ENCODE measurements around the gene PITPNC1. TPM values are rescaled to one million over a fixed set of nuclear protein-coding genes. Genes with fewer than 3 reads are reported as not detected.

PITPNC1 gene
- total and polyA plus RNA-seq, 4 donors, result 8.0 to 21.1 (median 15.2) TPM

DNA sequence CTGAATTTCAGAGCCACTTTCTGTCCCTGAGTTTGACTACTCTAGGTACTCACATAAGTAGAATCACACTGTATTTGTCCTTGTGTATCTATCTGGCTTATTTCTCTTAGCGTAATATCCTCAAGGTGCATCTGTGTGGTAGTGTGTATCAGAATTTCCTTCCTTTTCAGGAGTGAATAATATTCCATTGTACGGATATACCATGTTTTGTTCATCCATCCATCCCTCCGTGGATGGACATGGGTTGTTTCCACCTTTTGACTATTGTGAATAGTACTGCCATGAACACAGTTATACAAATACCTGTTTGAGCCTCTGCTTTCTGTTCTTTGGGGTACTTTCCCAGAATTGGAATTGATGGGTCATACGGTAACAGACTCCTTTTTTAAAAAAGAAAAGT lies 111.7 kb downstream of the PITPNC1 start:
- 97 to 98% methylated on average over 4 of the region's 4 CpGs for WGBS, 2 donors
- H3K9me3 ChIP-seq (ENCODE audit: control insufficient read depth in 4 of 4, insufficient read depth in 3 of 4, low read length in 3 of 4), result no peaks in the 10 kb centered on the region
- ATAC-seq (ENCODE audit: insufficient read depth, low FRiP score) (no peak), DNase-seq (no peak)
- TF ChIP-seq CTCF (IDR thresholded peaks at IDR 0.05; ENCODE audit: control extremely low read depth, extremely low read depth), result no peak
- H3K4me3 ChIP-seq, result no peak overlapping the region
- no peak overlapping the region for H3K9ac ChIP-seq (ENCODE audit: insufficient read depth in 1 of 2, low read length in 2 of 2)
- peaks cover 0 to 5% (median 0%) of the 10 kb centered on the region in 3 donors for H3K27me3 ChIP-seq (ENCODE audit: control insufficient read depth in 3 of 3, insufficient read depth in 3 of 3, low read length in 2 of 3)
- H3K4me1 ChIP-seq (ENCODE audit: control insufficient read depth in 5 of 5, insufficient read depth in 5 of 5, low read length in 5 of 5), result peaks cover 0 to 12% (median 0%) of the 10 kb centered on the region in 5 donors
- H3K36me3 ChIP-seq (ENCODE audit: control insufficient read depth in 4 of 4, insufficient read depth in 4 of 4, low read length in 4 of 4), result no peaks in the 10 kb centered on the region
- H3K27ac ChIP-seq (ENCODE audit: low read depth in 1 of 2, low read length in 1 of 2), result no peak overlapping the region

DNA sequence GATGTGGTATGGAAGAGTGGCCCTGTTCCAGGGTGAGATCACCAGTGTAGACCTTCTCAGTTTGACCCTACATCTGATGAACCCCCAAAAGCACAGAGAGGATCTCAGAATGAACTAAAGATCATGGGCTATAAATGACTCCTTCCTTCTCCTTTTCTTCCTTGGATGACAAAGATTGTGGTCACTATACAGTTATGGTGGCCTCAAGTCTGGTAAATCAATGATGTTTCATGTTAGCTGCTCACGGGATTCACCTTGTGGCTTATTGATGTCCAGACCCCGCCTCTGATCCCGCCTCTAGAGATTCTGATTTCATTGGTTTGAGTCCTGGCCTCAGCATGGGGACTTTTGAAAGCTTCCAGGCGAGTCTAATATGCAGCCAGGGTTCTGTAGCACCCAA lies 112.2 kb downstream of the PITPNC1 start:
- no peak overlapping the region for H3K27ac ChIP-seq (ENCODE audit: low read depth in 1 of 2, low read length in 1 of 2)
- 92 to 95% methylated on average over 4 of the region's 4 CpGs for WGBS, 2 donors

GRCh38 chr17:67490471-67490870 lies 113.4 kb downstream of the PITPNC1 start:
- H3K9ac ChIP-seq (ENCODE audit: insufficient read depth in 1 of 2, low read length in 2 of 2), result no peak overlapping the region
- no peak overlapping the region for H3K4me3 ChIP-seq
- H3K27me3 ChIP-seq (ENCODE audit: control insufficient read depth in 3 of 3, insufficient read depth in 3 of 3, low read length in 2 of 3), result peaks cover 0 to 5% (median 0%) of the 10 kb centered on the region in 3 donors
- DNase-seq, result no peak
- TF ChIP-seq CTCF (IDR thresholded peaks at IDR 0.05; ENCODE audit: control extremely low read depth, extremely low read depth), result no peak
- H3K4me1 ChIP-seq (ENCODE audit: control insufficient read depth in 5 of 5, insufficient read depth in 5 of 5, low read length in 5 of 5), result peaks cover 0 to 12% (median 0%) of the 10 kb centered on the region in 5 donors
- no peaks in the 10 kb centered on the region for H3K36me3 ChIP-seq (ENCODE audit: control insufficient read depth in 4 of 4, insufficient read depth in 4 of 4, low read length in 4 of 4)
- H3K27ac ChIP-seq (ENCODE audit: low read depth in 1 of 2, low read length in 1 of 2), result peak overlapping the region in 1 of 2 donors; percentile 86
- no peak for ATAC-seq (ENCODE audit: insufficient read depth, low FRiP score)
- WGBS, 2 donors, result 65 to 77% methylated on average over 10 of the region's 10 CpGs
- H3K9me3 ChIP-seq (ENCODE audit: control insufficient read depth in 4 of 4, insufficient read depth in 3 of 4, low read length in 3 of 4), result no peaks in the 10 kb centered on the region

More for the DNA sequence above, 112.2 kb downstream of the PITPNC1 start:
- peaks cover 0 to 5% (median 0%) of the 10 kb centered on the region in 3 donors for H3K27me3 ChIP-seq (ENCODE audit: control insufficient read depth in 3 of 3, insufficient read depth in 3 of 3, low read length in 2 of 3)
- no peaks in the 10 kb centered on the region for H3K36me3 ChIP-seq (ENCODE audit: control insufficient read depth in 4 of 4, insufficient read depth in 4 of 4, low read length in 4 of 4)
- no peak for ATAC-seq (ENCODE audit: insufficient read depth, low FRiP score)
- no peak overlapping the region for H3K4me3 ChIP-seq
- DNase-seq, result no peak
- no peak for TF ChIP-seq CTCF (IDR thresholded peaks at IDR 0.05; ENCODE audit: control extremely low read depth, extremely low read depth)
- H3K4me1 ChIP-seq (ENCODE audit: control insufficient read depth in 5 of 5, insufficient read depth in 5 of 5, low read length in 5 of 5), result peaks cover 0 to 12% (median 0%) of the 10 kb centered on the region in 5 donors
- H3K9ac ChIP-seq (ENCODE audit: insufficient read depth in 1 of 2, low read length in 2 of 2), result no peak overlapping the region
- H3K9me3 ChIP-seq (ENCODE audit: control insufficient read depth in 4 of 4, insufficient read depth in 3 of 4, low read length in 3 of 4), result no peaks in the 10 kb centered on the region

Data from lung (tissue), 12 donors.